Esophagus (tissue), 2 donors: ENCODE measurements around the gene LSMEM2. TPM values are rescaled to one million over a fixed set of nuclear protein-coding genes. Genes with fewer than 3 reads are reported as not detected.
"Not testable (repeated sequence)": the region's sequence is repeated elsewhere in the genome, so short reads cannot be mapped to it uniquely, and the experiment has no call there.

Source experiments
- H3K27ac ChIP-seq, 2 donors: one replicate each; pipeline ENCODE4 v1.5.1; 2013; ENCODE audit warnings: low read depth in 2 of 2, mild to moderate bottlenecking in 2 of 2, inconsistent platforms in 1 of 2, low read length in 1 of 2, moderate library complexity in 1 of 2
- H3K27me3 ChIP-seq, 2 donors: one replicate each; pipeline ENCODE4 v1.6.1; 2013; ENCODE audit warnings: low read length in 2 of 2, control low read depth in 1 of 2, mild to moderate bottlenecking in 1 of 2; ENCODE audit not compliant: insufficient read depth in 2 of 2, control insufficient read depth in 1 of 2
- H3K36me3 ChIP-seq, 2 donors: one replicate each; pipeline ENCODE4 v1.6.1; 2013; ENCODE audit warnings: low read length in 1 of 2; ENCODE audit not compliant: control insufficient read depth in 2 of 2, insufficient read depth in 2 of 2
- H3K4me1 ChIP-seq, 2 donors: one replicate each; pipeline ENCODE4 v1.6.1; 2013; ENCODE audit warnings: low read length in 1 of 2; ENCODE audit not compliant: control insufficient read depth in 2 of 2, insufficient read depth in 2 of 2
- H3K4me3 ChIP-seq, 2 donors: one replicate each; pipeline ENCODE4 v1.5.1; 2013; ENCODE audit warnings: low read length in 2 of 2, mild to moderate bottlenecking in 2 of 2, low read depth in 1 of 2, moderate library complexity in 1 of 2
- H3K9me3 ChIP-seq, 2 donors: one replicate each; pipeline ENCODE4 v1.6.1; 2013; ENCODE audit warnings: mild to moderate bottlenecking in 2 of 2, low read depth in 1 of 2, low read length in 1 of 2, moderate library complexity in 1 of 2; ENCODE audit not compliant: control insufficient read depth in 2 of 2, insufficient read depth in 1 of 2
- WGBS, 2 donors: extraction: QIAGEN DNeasy Blood & Tissue Kit; methylation state at CpG; one replicate each; pipeline ENCODE4 v1.1.7; 2013; 5-methylcytosine and 5-hydroxymethylcytosine counted together
- polyA plus RNA-seq, 2 donors: library from polyadenylated mRNA; stranded (reverse); fragments of 200-250 nt; gene quantifications; one replicate each; pipeline ENCODE4 v1.2.3, GENCODE V29; 2013
- donor health status: healthy with polysubstance abuse.
- donor health status: Bipolar disorder and iron deficiency.

Gene LSMEM2
- polyA plus RNA-seq, 2 donors: 0.07 to 0.16 TPM

- Histone ChIP-seq H3K27me3 (no peaks in the 10 kb centered on the region), H3K27ac (no peak overlapping the region), H3K4me1 (peaks cover 4 to 14% of the 10 kb centered on the region in 2 donors), H3K9me3 (no peaks in the 10 kb centered on the region), H3K36me3 (peaks cover 0 to 3% of the 10 kb centered on the region in 2 donors), H3K4me3 (no peak overlapping the region)
- WGBS, 2 donors: 36 to 38% methylated on average over 25 to 26 of the region's 26 CpGs
Observed at GRCh38 chr3:50274371-50275104, 4.3 kb upstream of the LSMEM2 start.

- peaks cover 0 to 3% of the 10 kb centered on the region in 2 donors for H3K36me3 ChIP-seq
- peaks cover 0 to 10% of the 10 kb centered on the region in 2 donors for H3K4me1 ChIP-seq
- 61% methylated on average over 50 to 65 of the region's 65 CpGs for WGBS, 2 donors
Observed at GRCh38 chr3:50275141-50275995, 3.5 kb upstream of the LSMEM2 start.

GRCh38 chr3:50275996-50276761, 2.7 kb upstream of the LSMEM2 start:
- WGBS, 2 donors: 60 to 67% methylated on average over 79 of the region's 79 CpGs
- H3K4me3 ChIP-seq: no peak overlapping the region
- H3K36me3 ChIP-seq: peaks cover 0 to 3% of the 10 kb centered on the region in 2 donors
- peaks cover 0 to 6% of the 10 kb centered on the region in 2 donors for H3K4me1 ChIP-seq
- no peak overlapping the region for H3K27ac ChIP-seq
- H3K27me3 ChIP-seq: no peaks in the 10 kb centered on the region
- H3K9me3 ChIP-seq: no peaks in the 10 kb centered on the region

More at GRCh38 chr3:50275141-50275995, 3.5 kb upstream of the LSMEM2 start:
- H3K27me3 ChIP-seq: no peaks in the 10 kb centered on the region
- no peak overlapping the region for H3K27ac ChIP-seq
- no peak overlapping the region for H3K4me3 ChIP-seq
- H3K9me3 ChIP-seq: no peaks in the 10 kb centered on the region

- 83 to 88% methylated on average over 17 of the region's 17 CpGs for WGBS, 2 donors
- Histone ChIP-seq H3K27me3 (no peaks in the 10 kb centered on the region), H3K36me3 (peaks cover 0 to 3% of the 10 kb centered on the region in 2 donors), H3K27ac (no peak overlapping the region), H3K9me3 (no peaks in the 10 kb centered on the region), H3K4me1 (peaks cover 0 to 6% of the 10 kb centered on the region in 2 donors), H3K4me3 (no peak overlapping the region)
Observed at GRCh38 chr3:50276762-50277101, 2.2 kb upstream of the LSMEM2 start.

GRCh38 chr3:50278123-50278879, 586 bp upstream of the LSMEM2 start:
- 70 to 80% methylated on average over 4 of the region's 4 CpGs for WGBS, 2 donors
- Histone ChIP-seq H3K27me3 (no peaks in the 10 kb centered on the region), H3K27ac (no peak overlapping the region), H3K9me3 (no peaks in the 10 kb centered on the region), H3K4me3 (no peak overlapping the region), H3K4me1 (peaks cover 0 to 2% of the 10 kb centered on the region in 2 donors), H3K36me3 (peaks cover 0 to 3% of the 10 kb centered on the region in 2 donors)

- Histone ChIP-seq H3K27ac (no peak overlapping the region), H3K36me3 (peaks cover 0 to 3% of the 10 kb centered on the region in 2 donors), H3K27me3 (no peaks in the 10 kb centered on the region), H3K4me3 (no peak overlapping the region), H3K9me3 (no peaks in the 10 kb centered on the region), H3K4me1 (no peaks in the 10 kb centered on the region)
- WGBS, 2 donors: 90 to 91% methylated on average over 8 of the region's 8 CpGs
Observed at GRCh38 chr3:50279255-50280016, 549 bp downstream of the LSMEM2 start.

- 79 to 82% methylated on average over 6 of the region's 6 CpGs for WGBS, 2 donors
- not testable (repeated sequence) for H3K4me1 ChIP-seq
Observed at GRCh38 chr3:50284121-50284520, 5.2 kb downstream of the LSMEM2 start.

GRCh38 chr3:50286322-50287227, 7.7 kb downstream of the LSMEM2 start:
- Histone ChIP-seq H3K27ac (no peak overlapping the region), H3K27me3 (no peaks in the 10 kb centered on the region), H3K4me1 (peaks cover 2 to 4% of the 10 kb centered on the region in 2 donors), H3K36me3 (peaks cover 19 to 37% of the 10 kb centered on the region in 2 donors), H3K9me3 (no peaks in the 10 kb centered on the region), H3K4me3 (no peak overlapping the region)
- 85 to 87% methylated on average over 28 of the region's 28 CpGs for WGBS, 2 donors

More at GRCh38 chr3:50284121-50284520, 5.2 kb downstream of the LSMEM2 start:
- H3K27ac ChIP-seq, H3K27me3 ChIP-seq, H3K4me3 ChIP-seq, H3K9me3 ChIP-seq: not testable (repeated sequence)
- H3K36me3 ChIP-seq: peaks cover 11 to 24% of the 10 kb centered on the region in 2 donors
